Spinal cord (tissue), 10 donors: ENCODE results near the gene TYW1B. TPM values are rescaled to one million over a fixed set of nuclear protein-coding genes. Genes with fewer than 3 reads are reported as not detected.
"Not testable (repeated sequence)": the region's sequence is repeated elsewhere in the genome, so short reads cannot be mapped to it uniquely, and the experiment has no call there.

ENCODE experiments used
- DNase-seq, 6 donors: peaks; one replicate each; pipeline versions ENCODE4 v3.0.0 to v3.0.0-alpha.2; 2013 to 2015; ENCODE audit warnings: low spot score in 6 of 6, low read depth in 4 of 6
- H3K27ac ChIP-seq: one replicate; pipeline ENCODE4 v1.5.1; 2013; ENCODE audit warnings: low read depth, low read length, control low read depth
- H3K27me3 ChIP-seq: one replicate; pipeline ENCODE4 v1.6.1; 2013; ENCODE audit warnings: low read length; ENCODE audit not compliant: control insufficient read depth, insufficient read depth
- H3K36me3 ChIP-seq: one replicate; pipeline ENCODE4 v1.6.1; 2013; ENCODE audit warnings: low read length; ENCODE audit not compliant: control insufficient read depth, insufficient read depth
- H3K4me1 ChIP-seq: one replicate; pipeline ENCODE4 v1.6.1; 2013; ENCODE audit warnings: low read length; ENCODE audit not compliant: control insufficient read depth, insufficient read depth
- H3K4me3 ChIP-seq: one replicate; pipeline ENCODE4 v1.5.1; 2013; ENCODE audit warnings: low read depth, low read length, control low read depth
- H3K9me3 ChIP-seq: one replicate; pipeline ENCODE4 v1.6.1; 2013; ENCODE audit warnings: low read length; ENCODE audit not compliant: control insufficient read depth, insufficient read depth
- WGBS: methylation state at CpG from one replicate; pipeline ENCODE4 v1.1.5; 2013; ENCODE audit warnings: missing lambda C conversion rate; ENCODE audit not compliant: insufficient coverage; 5-methylcytosine and 5-hydroxymethylcytosine counted together
- polyA plus RNA-seq, 2 donors: library from polyadenylated mRNA; unstranded; fragments of 120-200 nt; gene quantifications; one replicate each; pipeline ENCODE4 v1.2.1, GENCODE V29; 2013; ENCODE audit not compliant: insufficient read length in 2 of 2
- total RNA-seq, 2 donors: library from RNA; depleted of rRNA in 1 of 2; stranded (reverse); fragments of 120-200 nt in 1 of 2; fragments of >200 nt in 1 of 2; gene quantifications; one replicate each; pipeline versions ENCODE4 v1.2.3 to v1.2.4, GENCODE V29; 2013 to 2014
- donor health status: healthy.

Gene TYW1B
- total and polyA plus RNA-seq, 4 donors: 2.4 to 11.5 (median 5.3) TPM

DNA sequence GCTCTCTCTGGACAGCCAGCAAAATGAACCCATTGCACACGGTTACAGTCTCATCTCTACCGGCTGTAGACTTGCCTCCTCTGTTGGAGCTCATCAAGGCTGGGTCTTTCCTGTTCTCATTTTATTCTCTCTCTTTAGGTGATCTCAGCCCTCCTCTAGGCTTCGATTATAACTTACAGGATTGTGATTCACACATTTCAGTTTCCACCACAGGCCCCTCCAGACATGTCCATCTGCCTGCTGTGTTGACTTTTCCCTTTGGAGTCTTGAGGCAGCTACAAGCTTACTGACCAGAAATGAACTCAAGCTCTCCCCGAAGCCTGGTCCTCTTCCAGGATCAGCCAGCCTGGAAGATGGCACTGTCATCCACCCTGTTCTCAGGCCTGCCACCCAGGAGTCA is 268.5 kb downstream of the TYW1B start:
- not testable (repeated sequence) for DNase-seq, H3K27ac ChIP-seq, H3K9me3 ChIP-seq, H3K4me1 ChIP-seq, H3K27me3 ChIP-seq, H3K36me3 ChIP-seq, H3K4me3 ChIP-seq
- WGBS: 95% methylated on average over 2 of the region's 4 CpGs

DNA sequence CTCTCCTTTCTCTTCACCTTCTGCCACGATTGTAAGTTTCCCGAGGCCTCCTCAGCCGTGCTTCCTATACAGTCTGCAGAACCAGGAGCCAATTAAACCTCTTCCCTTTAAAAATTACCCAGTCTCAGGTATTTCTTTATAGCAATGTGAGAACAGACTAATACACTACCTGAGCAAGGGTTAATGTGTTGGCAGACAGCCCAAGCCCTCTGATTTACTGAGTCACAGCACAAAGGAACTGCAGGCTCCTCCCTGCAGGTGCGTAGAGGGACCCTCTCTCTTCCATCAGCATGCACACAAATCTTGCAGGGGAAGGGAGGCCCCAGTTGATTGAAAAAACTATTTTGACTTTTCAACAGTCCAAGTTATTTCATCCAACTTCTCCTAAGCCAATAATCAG is 271.3 kb downstream of the TYW1B start:
- not testable (repeated sequence) for H3K4me1 ChIP-seq, DNase-seq, H3K9me3 ChIP-seq, H3K27ac ChIP-seq, H3K4me3 ChIP-seq, H3K36me3 ChIP-seq, H3K27me3 ChIP-seq
- no CpG with 5 or more reads among the region's 4 CpGs for WGBS

DNA sequence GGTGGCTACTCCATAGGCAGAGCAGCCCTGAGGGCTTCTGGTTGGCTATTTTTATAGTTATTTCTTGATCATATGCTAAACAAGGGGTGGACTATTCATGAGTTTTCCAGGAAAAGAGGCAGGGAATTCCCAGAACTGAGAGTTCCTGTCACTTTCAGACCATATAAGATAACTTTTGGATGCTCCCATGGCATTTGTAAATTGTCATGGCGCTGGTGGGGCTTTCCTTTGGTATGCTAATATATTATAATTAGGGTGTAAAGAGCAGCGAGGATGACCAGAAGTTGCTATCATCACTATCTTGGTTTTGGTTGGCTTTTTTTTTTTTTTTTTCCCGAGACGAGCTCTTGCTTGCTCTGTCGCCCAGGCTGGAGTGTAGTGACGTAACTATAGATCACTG is 272.8 kb downstream of the TYW1B start:
- not testable (repeated sequence) for DNase-seq, H3K9me3 ChIP-seq, H3K27ac ChIP-seq, H3K36me3 ChIP-seq, H3K4me1 ChIP-seq, H3K4me3 ChIP-seq, H3K27me3 ChIP-seq
- no CpG with 5 or more reads among the region's 6 CpGs for WGBS

DNA sequence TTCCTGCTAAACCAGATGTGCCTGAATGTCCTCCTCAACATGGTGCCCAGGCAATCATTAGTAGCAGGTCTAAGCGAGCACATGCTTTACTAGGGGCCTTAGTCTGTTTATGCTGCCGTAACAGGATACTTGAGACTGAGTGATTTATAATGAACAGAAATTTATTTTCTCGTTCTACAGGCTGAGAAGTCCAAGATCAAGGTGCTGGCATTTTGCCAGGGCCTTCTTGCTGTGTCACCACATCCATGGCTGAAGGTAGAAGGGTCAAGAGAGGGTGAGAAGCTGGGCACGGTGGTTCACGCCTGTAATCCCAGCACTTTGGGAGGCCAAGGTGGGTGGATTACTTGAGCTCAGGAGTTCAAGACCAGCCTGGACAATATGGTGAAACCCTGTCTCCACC is 273.6 kb downstream of the TYW1B start:
- H3K27me3 ChIP-seq, DNase-seq, H3K36me3 ChIP-seq, H3K27ac ChIP-seq, H3K4me1 ChIP-seq, H3K9me3 ChIP-seq, H3K4me3 ChIP-seq: not testable (repeated sequence)
- 82% methylated on average over 2 of the region's 5 CpGs for WGBS

DNA sequence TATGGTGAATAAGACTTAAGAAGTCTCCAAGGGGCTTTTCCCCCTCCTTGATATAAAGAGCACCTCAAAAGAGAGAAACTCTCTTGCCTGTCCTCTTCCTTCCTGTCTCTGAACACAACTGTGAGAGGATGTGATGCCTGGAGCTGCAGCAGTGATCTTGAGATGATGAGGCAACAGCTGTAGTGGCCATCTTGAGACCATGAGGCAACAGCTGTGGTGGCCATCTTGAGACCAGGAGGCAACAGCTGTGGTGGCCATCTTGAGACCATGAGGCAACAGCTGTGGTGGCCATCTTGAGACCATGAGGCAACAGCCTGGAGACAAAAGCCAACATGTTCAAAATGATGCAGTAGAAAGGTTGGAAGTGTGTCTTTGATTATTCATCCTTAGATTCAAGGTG is 277.5 kb downstream of the TYW1B start:
- H3K9me3 ChIP-seq, H3K4me1 ChIP-seq, DNase-seq, H3K27me3 ChIP-seq, H3K36me3 ChIP-seq, H3K4me3 ChIP-seq, H3K27ac ChIP-seq: not testable (repeated sequence)

DNA sequence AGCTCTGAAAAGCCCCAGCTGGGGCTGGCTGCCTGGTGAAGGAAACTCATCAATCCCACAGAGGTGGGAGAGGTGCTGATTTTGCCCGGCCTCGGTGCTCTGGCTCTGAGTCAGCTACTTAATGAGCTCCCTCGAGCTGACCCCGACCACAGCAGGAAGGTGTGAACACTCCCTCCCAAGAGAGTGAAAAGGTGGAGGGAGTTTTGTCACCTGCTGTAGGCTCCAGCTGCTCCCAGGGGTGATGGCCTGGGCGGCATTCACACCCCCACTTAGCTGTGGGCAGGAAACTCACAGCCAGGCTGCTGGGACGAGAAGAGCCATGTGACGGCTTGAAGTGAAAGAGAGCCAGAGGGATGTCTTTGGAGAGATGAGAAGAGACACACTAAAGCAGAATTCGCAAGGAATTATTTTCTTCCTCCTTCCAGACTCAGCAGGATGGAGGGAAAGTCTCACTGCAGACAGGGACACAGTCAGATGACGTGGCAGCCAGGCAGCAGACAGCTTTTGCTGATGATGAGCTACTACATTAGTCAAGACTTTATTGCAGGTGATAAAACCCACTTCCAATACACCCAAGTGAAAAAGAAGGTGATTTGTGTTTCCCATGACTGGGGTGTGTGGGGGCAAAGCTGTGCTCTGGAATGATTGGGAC is 281.3 kb downstream of the TYW1B start:
- H3K9me3 ChIP-seq, H3K4me3 ChIP-seq, H3K27me3 ChIP-seq, H3K27ac ChIP-seq, DNase-seq, H3K4me1 ChIP-seq, H3K36me3 ChIP-seq: not testable (repeated sequence)
- WGBS: 48% methylated on average over 5 of the region's 9 CpGs

DNA sequence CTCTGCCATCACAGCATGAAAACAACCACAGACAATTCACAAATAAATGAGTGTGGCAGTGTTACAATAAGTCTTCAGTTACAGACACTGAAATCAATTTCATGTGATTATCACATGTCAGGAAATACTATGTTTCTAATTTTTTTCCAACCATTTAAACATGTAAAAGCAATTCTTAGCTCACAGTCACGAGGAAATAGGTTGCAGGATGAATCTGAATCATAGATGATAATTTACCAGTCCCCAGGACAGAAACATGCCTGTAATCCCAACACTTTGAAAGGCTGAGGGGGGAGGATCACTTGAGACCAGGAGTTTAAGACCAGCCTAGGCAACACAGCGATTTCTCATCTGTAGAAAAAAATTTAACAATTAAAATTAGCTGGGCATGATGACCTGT is 283.5 kb downstream of the TYW1B start:
- H3K4me3 ChIP-seq, DNase-seq, H3K4me1 ChIP-seq, H3K36me3 ChIP-seq, H3K27me3 ChIP-seq, H3K9me3 ChIP-seq, H3K27ac ChIP-seq: not testable (repeated sequence)
- no CpG with 5 or more reads among the region's 2 CpGs for WGBS

DNA sequence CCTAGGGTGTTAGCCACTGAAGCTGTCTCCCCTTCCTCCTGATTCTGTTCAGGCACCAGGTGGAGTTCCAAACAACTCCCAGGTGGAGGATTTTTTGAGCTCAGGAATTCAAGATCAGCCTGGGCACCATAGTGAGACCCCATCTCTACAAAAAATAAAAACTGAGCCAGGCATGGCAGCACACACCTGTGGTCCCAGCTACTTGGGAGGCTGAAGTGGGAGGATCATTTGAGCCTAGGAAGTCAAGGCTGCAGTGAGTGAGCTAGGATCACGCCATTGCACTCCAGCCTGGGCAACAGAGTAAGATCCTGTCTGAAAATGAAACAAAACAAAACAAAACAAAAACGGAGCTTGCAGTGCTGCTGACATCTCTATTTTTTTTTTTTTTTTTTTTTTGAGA is 287.1 kb downstream of the TYW1B start:
- H3K4me3 ChIP-seq: no peak overlapping the region
- H3K27me3 ChIP-seq: no peaks in the 10 kb centered on the region
- DNase-seq: no peak
- no peaks in the 10 kb centered on the region for H3K36me3 ChIP-seq
- 80% methylated on average over 1 of the region's 2 CpGs for WGBS
- peaks cover 4% of the 10 kb centered on the region for H3K4me1 ChIP-seq
- no peaks in the 10 kb centered on the region for H3K9me3 ChIP-seq
- no peak overlapping the region for H3K27ac ChIP-seq

DNA sequence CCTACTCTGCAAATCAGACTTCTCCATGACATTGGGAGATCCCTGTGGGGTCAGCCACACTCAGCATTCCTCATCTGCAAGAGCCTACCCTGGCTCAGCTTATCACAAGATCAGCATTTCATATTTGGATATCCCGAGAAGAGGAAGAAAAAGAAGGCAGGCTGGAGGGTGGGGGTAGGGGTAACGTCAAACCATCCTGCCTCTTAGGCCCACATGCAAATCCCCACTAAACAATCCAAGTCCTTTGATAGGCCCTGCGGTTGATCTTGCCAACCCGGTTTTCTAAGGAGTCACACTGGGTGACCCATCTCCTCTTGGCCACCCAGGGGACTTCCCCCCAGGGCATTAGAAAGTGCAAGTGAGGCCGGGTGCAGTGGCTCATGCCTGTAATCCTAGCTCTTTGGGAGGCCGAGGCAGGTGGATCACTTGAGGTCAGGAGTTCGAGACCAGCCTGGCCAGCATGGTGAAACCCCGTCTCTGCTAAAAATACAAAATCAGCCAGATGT is 287.8 kb downstream of the TYW1B start:
- H3K4me3 ChIP-seq: no peak overlapping the region
- H3K4me1 ChIP-seq: peaks cover 4% of the 10 kb centered on the region
- H3K36me3 ChIP-seq: no peaks in the 10 kb centered on the region
- H3K27me3 ChIP-seq: no peaks in the 10 kb centered on the region
- no peaks in the 10 kb centered on the region for H3K9me3 ChIP-seq
- H3K27ac ChIP-seq: no peak overlapping the region
- no peak for DNase-seq
- 53% methylated on average over 3 of the region's 8 CpGs for WGBS

DNA sequence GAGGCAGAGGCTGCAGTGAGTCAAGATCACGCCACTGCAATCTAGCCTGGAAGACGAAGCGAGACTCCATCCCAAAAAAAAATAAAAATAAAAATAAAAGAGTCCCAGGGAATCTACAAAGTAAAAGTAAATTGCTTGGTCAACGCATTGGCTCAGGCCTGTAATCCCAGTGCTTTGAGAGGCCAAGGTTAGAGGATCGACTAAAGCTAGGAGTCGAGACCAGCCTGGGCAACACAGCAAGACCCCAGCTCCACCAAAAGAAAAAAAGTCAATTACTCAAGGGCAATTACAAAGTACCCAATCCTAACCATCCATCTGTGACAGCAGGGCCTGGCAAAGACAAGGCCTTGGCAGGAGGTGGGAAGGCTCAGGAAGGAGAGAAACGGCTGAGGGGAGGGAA is 288.3 kb downstream of the TYW1B start:
- H3K9me3 ChIP-seq: no peaks in the 10 kb centered on the region
- H3K27ac ChIP-seq: no peak overlapping the region
- H3K27me3 ChIP-seq: no peaks in the 10 kb centered on the region
- H3K4me1 ChIP-seq: peaks cover 4% of the 10 kb centered on the region
- H3K36me3 ChIP-seq: no peaks in the 10 kb centered on the region
- no peak overlapping the region for H3K4me3 ChIP-seq
- no CpG with 5 or more reads among the region's 7 CpGs for WGBS
- DNase-seq: no peak
